ENCODE data around the gene HOXB4.

HOXB4 gene

GRCh38 chr17:48593126-48593829 is 15.1 kb upstream of the HOXB4 start, which contains the start of gene HOXB5:
Gene HOXB5, minus strand, starts transcription at chr17:48593779. Its CDS starts 97 bp downstream, at chr17:48593682.
- intact Hi-C loops (cut with DNase I), result no loop called here
- no peak for DNase-seq

GRCh38 chr17:48592577-48592976 is 14.4 kb upstream of the HOXB4 start:
- DNase-seq, result no peak
- intact Hi-C loops (cut with DNase I), result no loop called here

GRCh38 chr17:48592057-48592514 is 13.9 kb upstream of the HOXB4 start:
- no peak for DNase-seq
- intact Hi-C loops (cut with DNase I), result no loop called here

- DNase-seq, result no peak
- intact Hi-C loops (cut with DNase I), result no loop called here
These were observed 13.3 kb upstream of the HOXB4 start for GRCh38 chr17:48591255-48592056.

GRCh38 chr17:48590607-48591161 is 12.5 kb upstream of the HOXB4 start:
- DNase-seq, result no peak
- intact Hi-C loops (cut with DNase I), result no loop called here

- intact Hi-C loops (cut with DNase I), result no loop called here
- DNase-seq, result no peak
These were observed 11.9 kb upstream of the HOXB4 start, which contains the start of gene HOXB3 for GRCh38 chr17:48589831-48590606. Gene HOXB3, minus strand, starts transcription at chr17:48590241. Its CDS starts 37,767 bp downstream, at chr17:48552474.

- no peak for DNase-seq
- intact Hi-C loops (cut with DNase I), result no loop called here
These were observed 11.1 kb upstream of the HOXB4 start for GRCh38 chr17:48589060-48589830.

GRCh38 chr17:48588528-48588927 is 10.4 kb upstream of the HOXB4 start:
- intact Hi-C loops (cut with DNase I), result no loop called here
- no peak for DNase-seq

GRCh38 chr17:48588074-48588415 is 9.9 kb upstream of the HOXB4 start:
- intact Hi-C loops (cut with DNase I), result no loop called here
- no peak for DNase-seq

- intact Hi-C loops (cut with DNase I), result no loop called here
- DNase-seq, result no peak
These were observed 9.3 kb upstream of the HOXB4 start for GRCh38 chr17:48587276-48588073.

- no peak for DNase-seq
- intact Hi-C loops (cut with DNase I), result no loop called here
These were observed 8.5 kb upstream of the HOXB4 start for GRCh38 chr17:48586355-48587258.

GRCh38 chr17:48584223-48584741 is 6.1 kb upstream of the HOXB4 start:
- DNase-seq, result no peak
- intact Hi-C loops (cut with DNase I), result no loop called here

- no peak for DNase-seq
These were observed 5.6 kb upstream of the HOXB4 start for GRCh38 chr17:48583708-48584222.

GRCh38 chr17:48582750-48583069 is 4.6 kb upstream of the HOXB4 start:
- DNase-seq, result no peak
- intact Hi-C loops (cut with DNase I), result no loop called here

More at GRCh38 chr17:48583708-48584222, 5.6 kb upstream of the HOXB4 start:
- intact Hi-C loops (cut with DNase I), result no loop called here

- DNase-seq, result no peak
- intact Hi-C loops (cut with DNase I), result no loop called here
These were observed 1.8 kb upstream of the HOXB4 start for GRCh38 chr17:48579760-48580554.

- intact Hi-C loops (cut with DNase I), result no loop called here
- DNase-seq, result no peak
These were observed 1.3 kb upstream of the HOXB4 start for GRCh38 chr17:48579471-48579759.
